ENCODE data around the gene HSPBP1.

DNA sequence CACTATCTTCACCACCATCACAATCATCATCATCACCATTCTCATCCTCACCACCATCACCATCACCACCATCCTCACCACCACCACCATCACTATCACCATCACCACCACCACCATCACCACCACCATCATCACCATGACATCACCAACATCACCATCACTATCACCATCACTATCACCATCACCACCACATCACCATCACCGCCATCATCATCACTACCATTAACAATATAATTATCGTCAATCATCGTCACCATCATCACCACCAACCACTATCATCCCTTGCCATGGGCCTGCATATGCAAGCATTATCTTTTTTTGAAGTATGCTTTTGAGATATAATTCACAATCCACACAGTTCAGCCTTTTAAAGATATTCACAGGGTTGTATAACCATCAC, 13.5 kb downstream of the HSPBP1 start:
- TF ChIP-seq, protein P1, sequence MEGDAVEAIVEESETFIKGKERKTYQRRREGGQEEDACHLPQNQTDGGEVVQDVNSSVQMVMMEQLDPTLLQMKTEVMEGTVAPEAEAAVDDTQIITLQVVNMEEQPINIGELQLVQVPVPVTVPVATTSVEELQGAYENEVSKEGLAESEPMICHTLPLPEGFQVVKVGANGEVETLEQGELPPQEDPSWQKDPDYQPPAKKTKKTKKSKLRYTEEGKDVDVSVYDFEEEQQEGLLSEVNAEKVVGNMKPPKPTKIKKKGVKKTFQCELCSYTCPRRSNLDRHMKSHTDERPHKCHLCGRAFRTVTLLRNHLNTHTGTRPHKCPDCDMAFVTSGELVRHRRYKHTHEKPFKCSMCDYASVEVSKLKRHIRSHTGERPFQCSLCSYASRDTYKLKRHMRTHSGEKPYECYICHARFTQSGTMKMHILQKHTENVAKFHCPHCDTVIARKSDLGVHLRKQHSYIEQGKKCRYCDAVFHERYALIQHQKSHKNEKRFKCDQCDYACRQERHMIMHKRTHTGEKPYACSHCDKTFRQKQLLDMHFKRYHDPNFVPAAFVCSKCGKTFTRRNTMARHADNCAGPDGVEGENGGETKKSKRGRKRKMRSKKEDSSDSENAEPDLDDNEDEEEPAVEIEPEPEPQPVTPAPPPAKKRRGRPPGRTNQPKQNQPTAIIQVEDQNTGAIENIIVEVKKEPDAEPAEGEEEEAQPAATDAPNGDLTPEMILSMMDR (IDR thresholded peaks at IDR 0.05) = no peak
- TF ChIP-seq POLR2A (IDR thresholded peaks at IDR 0.05) = no peak
